ENCODE data around the gene CFAP46.
A peak's percentile ranks its signal among the peaks of the same experiment; 100 is the strongest.
"Not testable (repeated sequence)": the region's sequence is repeated elsewhere in the genome, so short reads cannot be mapped to it uniquely, and the experiment has no call there.

The CFAP46 gene

GRCh38 chr10:132962623-132963429 is 20.5 kb upstream of the CFAP46 start:
- peak; percentile 51 for DNase-seq

- DNase-seq = peak; percentile 51
These were observed 19.6 kb upstream of the CFAP46 start for GRCh38 chr10:132961787-132962622.

- no peak for DNase-seq
These were observed 19.0 kb upstream of the CFAP46 start for GRCh38 chr10:132961420-132961786.

GRCh38 chr10:132960631-132961419 is 18.5 kb upstream of the CFAP46 start:
- no peak for DNase-seq

GRCh38 chr10:132960071-132960472 is 17.7 kb upstream of the CFAP46 start:
- DNase-seq = no peak

GRCh38 chr10:132959559-132959961 is 17.2 kb upstream of the CFAP46 start:
- no peak for DNase-seq

- DNase-seq = no peak
These were observed 16.7 kb upstream of the CFAP46 start for GRCh38 chr10:132958883-132959558.

GRCh38 chr10:132957981-132958882 is 15.9 kb upstream of the CFAP46 start:
- DNase-seq = no peak

- DNase-seq = no peak
These were observed 14.8 kb upstream of the CFAP46 start for GRCh38 chr10:132957131-132957530.

- not testable (repeated sequence) for DNase-seq
These were observed 13.9 kb upstream of the CFAP46 start for GRCh38 chr10:132956259-132956658.

- no peak for DNase-seq
These were observed 13.1 kb upstream of the CFAP46 start for GRCh38 chr10:132955479-132955878.

- no peak for DNase-seq
These were observed 11.1 kb upstream of the CFAP46 start for GRCh38 chr10:132953428-132953827.

GRCh38 chr10:132951926-132952325 is 9.6 kb upstream of the CFAP46 start:
- DNase-seq = no peak

- no peak for DNase-seq
These were observed 6.0 kb upstream of the CFAP46 start for GRCh38 chr10:132948351-132948750.

GRCh38 chr10:132947843-132948242 is 5.5 kb upstream of the CFAP46 start:
- no peak for DNase-seq

- DNase-seq = no peak
These were observed 4.6 kb upstream of the CFAP46 start for GRCh38 chr10:132946806-132947546.

- no peak for DNase-seq
These were observed 3.9 kb upstream of the CFAP46 start for GRCh38 chr10:132946311-132946710.

GRCh38 chr10:132945894-132946255 is 3.5 kb upstream of the CFAP46 start:
- DNase-seq = no peak

- no peak for DNase-seq
These were observed 2.9 kb upstream of the CFAP46 start for GRCh38 chr10:132945125-132945893.

GRCh38 chr10:132944510-132944909 is 2.1 kb upstream of the CFAP46 start:
- DNase-seq = no peak
